ENCODE data around the gene NRCAM.

GRCh38 chr7:108166687-108167086 lies 289.5 kb downstream of the NRCAM start:
- TF ChIP-seq CTCF (IDR thresholded peaks at IDR 0.05) = no peak
- TF ChIP-seq POLR2A (IDR thresholded peaks at IDR 0.05) = no peak

All from lower leg skin (tissue), 3 donors.